SK-MEL-5 (cell line): ENCODE results near the gene STK32B. TPM values are rescaled to one million over a fixed set of nuclear protein-coding genes. Genes with fewer than 3 reads are reported as not detected.
"Not testable (repeated sequence)": the region's sequence is repeated elsewhere in the genome, so short reads cannot be mapped to it uniquely, and the experiment has no call there.

Experiments used
- DNase-seq: peaks from one replicate; pipeline ENCODE4 v3.0.0-alpha.2; 2016; ENCODE audit warnings: low read depth, low spot score
- in situ Hi-C: cut with HindIII; loops from 2 replicates; pipeline ENCODE4 v1.10.0; 2016; ENCODE audit warnings: low sequenced_read_pairs, high pct_unique_total_duplicates, low pct_unique_long_range_greater_than_20kb
- total RNA-seq: library from RNA; depleted of rRNA; stranded (reverse); fragments of >200 nt; shearing (Covaris generic); gene quantifications from 2 replicates; pipeline ENCODE4 v1.2.3, GENCODE V29; 2014

The STK32B gene
- total RNA-seq, 1 experiment from 2014 or later, result 3.1 TPM

- no peak for DNase-seq
- in situ Hi-C loops, result no loop called here
Observed at GRCh38 chr4:5247735-5248134, 196.5 kb downstream of the STK32B start.

- in situ Hi-C loops, result no loop called here
- peak; percentile 14 for DNase-seq
Observed at GRCh38 chr4:5249727-5250126, 198.4 kb downstream of the STK32B start.

GRCh38 chr4:5250536-5250935, 199.3 kb downstream of the STK32B start:
- DNase-seq, in situ Hi-C loops: not testable (repeated sequence)

GRCh38 chr4:5256421-5256820, 205.1 kb downstream of the STK32B start:
- no peak for DNase-seq
- in situ Hi-C loops, result no loop called here

- in situ Hi-C loops, result no loop called here
- DNase-seq, result no peak
Observed at GRCh38 chr4:5257086-5257485, 205.8 kb downstream of the STK32B start.

- DNase-seq, result no peak
- in situ Hi-C loops, result no loop called here
Observed at GRCh38 chr4:5259471-5259870, 208.2 kb downstream of the STK32B start.

GRCh38 chr4:5260121-5260520, 208.8 kb downstream of the STK32B start:
- no peak for DNase-seq
- in situ Hi-C loops, result no loop called here

- in situ Hi-C loops, result no loop called here
- DNase-seq, result no peak
Observed at GRCh38 chr4:5261866-5262265, 210.6 kb downstream of the STK32B start.

- no peak for DNase-seq
- in situ Hi-C loops, result no loop called here
Observed at GRCh38 chr4:5266991-5267390, 215.7 kb downstream of the STK32B start.

GRCh38 chr4:5267408-5267807, 216.1 kb downstream of the STK32B start:
- in situ Hi-C loops, result no loop called here
- DNase-seq, result no peak

GRCh38 chr4:5276475-5277075, 225.3 kb downstream of the STK32B start:
- DNase-seq, result no peak
- in situ Hi-C loops, result no loop called here

- no peak for DNase-seq
- in situ Hi-C loops, result no loop called here
Observed at GRCh38 chr4:5277079-5277478, 225.8 kb downstream of the STK32B start.

- in situ Hi-C loops, result no loop called here
- DNase-seq, result no peak
Observed at GRCh38 chr4:5278213-5278612, 226.9 kb downstream of the STK32B start.

GRCh38 chr4:5280069-5280468, 228.8 kb downstream of the STK32B start:
- in situ Hi-C loops, result not testable (repeated sequence)
- peak; percentile 17 for DNase-seq

GRCh38 chr4:5280828-5281227, 229.5 kb downstream of the STK32B start:
- DNase-seq, result no peak
- in situ Hi-C loops, result no loop called here

- in situ Hi-C loops, result no loop called here
- DNase-seq, result no peak
Observed at GRCh38 chr4:5283837-5284236, 232.6 kb downstream of the STK32B start.

- in situ Hi-C loops, result no loop called here
- no peak for DNase-seq
Observed at GRCh38 chr4:5284517-5284916, 233.2 kb downstream of the STK32B start.

GRCh38 chr4:5292101-5292500, 240.8 kb downstream of the STK32B start:
- no peak for DNase-seq
- in situ Hi-C loops, result no loop called here

- in situ Hi-C loops, DNase-seq: not testable (repeated sequence)
Observed at GRCh38 chr4:5298000-5298787, 246.9 kb downstream of the STK32B start.
